HG03064 (cell line): ENCODE measurements around the gene SPAG8.

Source experiments
- ATAC-seq: cut with Tn5 transposase; IDR thresholded peaks from one replicate; pipeline ENCODE4 v1.9.1; 2021; ENCODE audit warnings: low read depth; ENCODE audit not compliant: unreplicated experiment

The SPAG8 gene

GRCh38 chr9:35840881-35841644, 29.0 kb upstream of the SPAG8 start:
- ATAC-seq, result no peak

GRCh38 chr9:35839926-35840325, 27.9 kb upstream of the SPAG8 start:
- ATAC-seq, result no peak

GRCh38 chr9:35836595-35836994, 24.5 kb upstream of the SPAG8 start:
- ATAC-seq, result no peak

- no peak for ATAC-seq
These were observed 23.7 kb upstream of the SPAG8 start for GRCh38 chr9:35835766-35836165.

GRCh38 chr9:35835216-35835632, 23.2 kb upstream of the SPAG8 start:
- no peak for ATAC-seq

- ATAC-seq, result no peak
These were observed 22.5 kb upstream of the SPAG8 start for GRCh38 chr9:35834260-35835215.

- ATAC-seq, result no peak
These were observed 20.8 kb upstream of the SPAG8 start for GRCh38 chr9:35832814-35833213.

GRCh38 chr9:35831040-35831439, 19.0 kb upstream of the SPAG8 start:
- ATAC-seq, result no peak

GRCh38 chr9:35829764-35830096, 17.7 kb upstream of the SPAG8 start:
- ATAC-seq, result no peak

- ATAC-seq, result peak; percentile 69
These were observed 17.2 kb upstream of the SPAG8 start, which contains the start of gene TMEM8B for GRCh38 chr9:35829084-35829763. Gene TMEM8B (plus strand): TSS chr9:35829228. CDS start chr9:35829448, 220 bp downstream.

GRCh38 chr9:35828716-35829083, 16.6 kb upstream of the SPAG8 start, which contains the start of gene FAM221B:
Gene FAM221B (minus strand): TSS chr9:35828732. CDS start chr9:35826161, 2,571 bp downstream.
- no peak for ATAC-seq

- no peak for ATAC-seq
These were observed 15.4 kb upstream of the SPAG8 start for GRCh38 chr9:35827486-35827885.

GRCh38 chr9:35826071-35826701, 14.1 kb upstream of the SPAG8 start:
- no peak for ATAC-seq

- ATAC-seq, result no peak
These were observed 10.9 kb upstream of the SPAG8 start for GRCh38 chr9:35822926-35823325.

- no peak for ATAC-seq
These were observed 8.0 kb upstream of the SPAG8 start for GRCh38 chr9:35820076-35820475.

GRCh38 chr9:35818341-35818740, 6.3 kb upstream of the SPAG8 start:
- no peak for ATAC-seq

GRCh38 chr9:35816708-35817107, 4.6 kb upstream of the SPAG8 start:
- no peak for ATAC-seq

- ATAC-seq, result peak; percentile 70
These were observed 2.9 kb upstream of the SPAG8 start, which contains the start of gene HINT2 for GRCh38 chr9:35814841-35815543. Gene HINT2 (minus strand): TSS chr9:35815042. CDS start chr9:35814979, 63 bp downstream.

GRCh38 chr9:35814106-35814840, 2.2 kb upstream of the SPAG8 start:
- ATAC-seq, result peak; percentile 20
